IMR-90 (cell line): ENCODE results near the gene ATP6V1E1. TPM values are rescaled to one million over a fixed set of nuclear protein-coding genes. Genes with fewer than 3 reads are reported as not detected.

Experiments
- ATAC-seq: fragments of 200-7000 bp; cut with Tn5 transposase; 2 replicates; pipeline ENCODE4 v1.9.1; 2020; ENCODE audit warnings: low read depth, mild to moderate bottlenecking, moderate library complexity
- BruUV-seq: library from RNA; stranded (reverse); fragments of 400-500 nt; replicated peaks from 2 replicates; lab custom pipeline; 2021; lab: Mats Ljungman, UMichigan
- CTCF ChIA-PET: fragments of 300-600 bp; formaldehyde crosslinking; extraction: SDS; loops from one replicate; lab custom pipeline; 2021; ENCODE audit warnings: antibody characterized with exemption; lab: Yijun Ruan, JAX
- POLR2A ChIA-PET: fragments of 300-600 bp; sonication (Branson Sonifier 250); formaldehyde crosslinking; loops from one replicate; lab custom pipeline; 2022; ENCODE audit warnings: antibody characterized with exemption; ENCODE audit not compliant: unreplicated experiment; lab: Charles Lee
- DNase-seq: peaks from one replicate; pipeline ENCODE4 v3.0.0; 2013
- H2AFZ ChIP-seq: replicated peaks from 2 replicates; pipeline ENCODE3; 2013; ENCODE audit warnings: low read length, mild to moderate bottlenecking; ENCODE audit not compliant: poor library complexity
- H2AK5ac ChIP-seq: 2 replicates; pipeline ENCODE4 v1.6.1; 2013; ENCODE audit warnings: low read depth, low read length, inconsistent platforms
- H2AK9ac ChIP-seq: replicated peaks from 2 replicates; pipeline ENCODE3; 2013; ENCODE audit warnings: mild to moderate bottlenecking, low read depth, low read length, moderate library complexity; ENCODE audit not compliant: poor library complexity
- H2BK120ac ChIP-seq: 2 replicates; pipeline ENCODE4 v1.6.1; 2013; ENCODE audit warnings: low read depth, low read length, inconsistent platforms
- H2BK15ac ChIP-seq: 3 replicates; pipeline ENCODE4 v1.6.1; 2013; ENCODE audit warnings: low read depth, low read length, inconsistent platforms
- H2BK20ac ChIP-seq: 2 replicates; pipeline ENCODE4 v1.6.1; 2013; ENCODE audit warnings: low read depth, mild to moderate bottlenecking, inconsistent platforms, low read length, moderate library complexity
- H2BK5ac ChIP-seq: 2 replicates; pipeline ENCODE4 v1.6.1; 2013; ENCODE audit warnings: mild to moderate bottlenecking, low read depth, low read length, inconsistent platforms; ENCODE audit not compliant: poor library complexity, severe bottlenecking
- H3K14ac ChIP-seq: replicated peaks from 2 replicates; pipeline ENCODE4 v1.6.1; 2013; ENCODE audit warnings: low read depth, low read length, inconsistent platforms
- H3K18ac ChIP-seq: 2 replicates; pipeline ENCODE4 v1.6.1; 2013; ENCODE audit warnings: low read depth, low read length, control low read depth
- H3K23ac ChIP-seq: 2 replicates; pipeline ENCODE4 v1.6.1; 2013; ENCODE audit warnings: low read depth, low read length, inconsistent platforms
- H3K27ac ChIP-seq: 2 replicates; pipeline ENCODE4 v1.5.1; 2013; ENCODE audit warnings: mild to moderate bottlenecking, control low read depth, low read length; ENCODE audit not compliant: insufficient read depth
- H3K27me3 ChIP-seq: 2 replicates; pipeline ENCODE4 v1.6.1; 2013; ENCODE audit warnings: low read length; ENCODE audit not compliant: control insufficient read depth, insufficient read depth
- H3K36me3 ChIP-seq: 2 replicates; pipeline ENCODE4 v1.6.1; 2013; ENCODE audit warnings: low read length, mixed read lengths; ENCODE audit not compliant: control insufficient read depth, insufficient read depth
- H3K4ac ChIP-seq: 2 replicates; pipeline ENCODE4 v1.6.1; 2013; ENCODE audit warnings: low read depth, low read length, inconsistent platforms
- H3K4me1 ChIP-seq: 2 replicates; pipeline ENCODE4 v1.6.1; 2013; ENCODE audit warnings: low read length, mixed read lengths; ENCODE audit not compliant: control insufficient read depth, insufficient read depth
- H3K4me2 ChIP-seq: 2 replicates; pipeline ENCODE4 v1.6.1; 2013; ENCODE audit warnings: low read depth, mild to moderate bottlenecking, control low read depth, low read length, moderate library complexity
- H3K4me3 ChIP-seq: 2 replicates; pipeline ENCODE4 v1.5.1; 2013; ENCODE audit warnings: low read depth, mild to moderate bottlenecking, control low read depth, low read length, moderate library complexity; ENCODE audit not compliant: insufficient read depth
- H3K56ac ChIP-seq: 2 replicates; pipeline ENCODE4 v1.6.1; 2013; ENCODE audit warnings: low read length, inconsistent platforms; ENCODE audit not compliant: insufficient read depth; ENCODE audit errors: extremely low read depth
- H3K79me1 ChIP-seq, 2 experiments: 2 replicates each; pipeline ENCODE4 v1.6.1; 2013; ENCODE audit warnings: low read length in 2 of 2, inconsistent platforms in 1 of 2, low read depth in 1 of 2
- H3K9ac ChIP-seq: 2 replicates; pipeline ENCODE4 v1.6.1; 2013; ENCODE audit warnings: low read depth, low read length, control low read depth
- H3K9me1 ChIP-seq: 2 replicates; pipeline ENCODE4 v1.6.1; 2013; ENCODE audit warnings: low read length, inconsistent platforms; ENCODE audit not compliant: insufficient read depth
- H3K9me3 ChIP-seq: 2 replicates; pipeline ENCODE4 v1.6.1; 2013; ENCODE audit warnings: low read length; ENCODE audit not compliant: control insufficient read depth, insufficient read depth
- H4K20me1 ChIP-seq: 2 replicates; pipeline ENCODE4 v1.6.1; 2013; ENCODE audit warnings: low read length, inconsistent platforms; ENCODE audit not compliant: insufficient read depth
- H4K5ac ChIP-seq: 2 replicates; pipeline ENCODE4 v1.6.1; 2013; ENCODE audit warnings: mild to moderate bottlenecking, low read depth, low read length, control low read depth
- H4K8ac ChIP-seq, 2 experiments: 2 replicates each; pipeline ENCODE4 v1.6.1; 2013; ENCODE audit warnings: low read depth in 2 of 2, low read length in 2 of 2, control low read depth in 1 of 2, inconsistent platforms in 1 of 2
- H4K91ac ChIP-seq: 2 replicates; pipeline ENCODE4 v1.6.1; 2013; ENCODE audit warnings: low read depth, low read length, inconsistent platforms; ENCODE audit not compliant: insufficient read depth
- CEBPB ChIP-seq: IDR thresholded peaks from 2 replicates; pipeline ENCODE4 v1.6.1; 2012; ENCODE audit warnings: low read depth, low read length, improper control_type of control experiment
- FOS ChIP-seq: fragments of 150-350 bp; IDR thresholded peaks from 2 replicates; pipeline ENCODE4 v1.6.1; 2016; ENCODE audit warnings: low read depth, low read length
- POLR2A ChIP-seq: IDR thresholded peaks from 2 replicates; pipeline ENCODE4 v1.6.1; 2012; ENCODE audit warnings: mild to moderate bottlenecking, low read depth, low read length
- RAD21 ChIP-seq: IDR thresholded peaks from 2 replicates; pipeline ENCODE4 v1.6.1; 2012; ENCODE audit warnings: low read length, improper control_type of control experiment
- RCOR1 ChIP-seq: IDR thresholded peaks from 2 replicates; pipeline ENCODE4 v1.6.1; 2012; ENCODE audit warnings: mild to moderate bottlenecking, low read length, improper control_type of control experiment; ENCODE audit not compliant: insufficient replicate concordance
- SMC3 ChIP-seq: fragments of 150-350 bp; IDR thresholded peaks from 2 replicates; pipeline ENCODE4 v1.6.1; 2016; ENCODE audit warnings: low read depth, mild to moderate bottlenecking, antibody characterized with exemption, low read length, moderate library complexity
- WGBS, 2 experiments: methylation state at CpG; one replicate each; pipeline versions ENCODE4 v1.1.5 to v1.1.7; 2013; ENCODE audit warnings: missing lambda C conversion rate in 2 of 2; ENCODE audit not compliant: insufficient read length in 1 of 2; ENCODE audit errors: extremely low coverage in 2 of 2; 5-methylcytosine and 5-hydroxymethylcytosine counted together
- dilution Hi-C: fragments of 300-500 bp; cut with HindIII; formaldehyde crosslinking; loops from one replicate; pipeline ENCODE4 v1.14.3; 2018; ENCODE audit warnings: low sequenced_read_pairs; ENCODE audit not compliant: unreplicated experiment
- in situ Hi-C: fragments of 300-500 bp; cut with MboI; formaldehyde crosslinking; loops from 3 replicates; pipeline ENCODE4 v1.14.3; 2019; ENCODE audit warnings: low sequenced_read_pairs, inconsistent platforms, mixed read lengths
- intact Hi-C: fragments of 100-400 bp; cut with micrococcal nuclease; formaldehyde crosslinking; loops from 2 replicates; pipeline ENCODE4 v1.10.0; 2022
- polyA plus RNA-seq, 3 experiments: library from polyadenylated mRNA; depleted of rRNA; stranded (reverse); fragments of >200 nt; gene quantifications; 2 replicates each; pipeline ENCODE4 v1.2.3, GENCODE V29; 2012; ENCODE audit warnings: low replicate concordance in 1 of 3
- total RNA-seq: library from RNA; depleted of rRNA; stranded (reverse); fragments of >200 nt; gene quantifications from 2 replicates; pipeline ENCODE4 v1.2.3, GENCODE V29; 2012
- TF ChIP-seq, protein P1 (sequence below): fragments of 150-350 bp; IDR thresholded peaks from 2 replicates; pipeline ENCODE4 v1.6.1; 2016; ENCODE audit warnings: low read depth, mild to moderate bottlenecking, low read length, moderate library complexity, borderline replicate concordance

ATP6V1E1 gene
- total and polyA plus RNA-seq, 2 of the 4 experiments (the other 2 are of a cell fraction), result 144 to 148 TPM

DNA sequence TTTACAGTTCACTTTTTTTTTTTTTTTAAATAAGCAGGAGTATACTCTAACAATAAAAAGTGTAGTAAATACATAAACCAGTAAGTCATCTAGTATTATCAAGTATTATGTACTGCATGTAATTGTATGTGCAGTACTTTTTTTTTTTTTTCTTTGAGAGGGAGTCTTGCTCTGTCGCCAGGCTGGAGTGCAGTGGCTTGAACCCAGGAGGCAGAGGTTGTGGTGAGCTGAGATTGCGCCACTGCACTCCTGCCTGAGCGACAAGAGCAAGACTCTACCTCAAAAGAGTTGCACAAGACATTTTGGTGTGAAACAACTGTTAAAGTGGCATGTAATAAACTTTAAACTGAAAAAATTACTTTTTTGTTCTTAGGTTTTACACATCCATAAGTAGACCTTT, 26.7 kb upstream of the ATP6V1E1 start:
- no peak overlapping the region for H2BK120ac ChIP-seq
- H3K56ac ChIP-seq, result no peak overlapping the region
- H3K9me3 ChIP-seq, result no peaks in the 10 kb centered on the region
- peaks cover 21 to 29% of the 10 kb centered on the region in 2 experiments for H3K79me1 ChIP-seq
- no peaks in the 10 kb centered on the region for H3K27me3 ChIP-seq
- no peaks in the 10 kb centered on the region for H3K4me1 ChIP-seq
- no TSS peak for BruUV-seq
- no peak overlapping the region for H4K91ac ChIP-seq
- no peak for DNase-seq
- no peak overlapping the region for H4K5ac ChIP-seq
- intact Hi-C loops, result no loop called here
- no peak overlapping the region for H2BK20ac ChIP-seq
- POLR2A ChIA-PET, result no interaction called here
- H3K36me3 ChIP-seq, result peaks cover 20% of the 10 kb centered on the region
- no peak overlapping the region for H3K4me3 ChIP-seq
- no peak overlapping the region for H2BK5ac ChIP-seq
- CTCF ChIA-PET, result no interaction called here
- no peak overlapping the region for H3K23ac ChIP-seq
- no peak overlapping the region for H3K4me2 ChIP-seq
- no peak overlapping the region for H4K8ac ChIP-seq
- dilution Hi-C loops, result no loop called here
- H3K9me1 ChIP-seq, result peaks cover 3% of the 10 kb centered on the region; the same call in 1 of the 2 replicates
- no CpG with 5 or more reads among the region's 3 CpGs for WGBS, 2 experiments
- TF ChIP-seq FOS, result no peak
- no peak for TF ChIP-seq CEBPB
- TF ChIP-seq POLR2A, result no peak
- no peak for TF ChIP-seq SMC3
- no peak for TF ChIP-seq RCOR1
- TF ChIP-seq, protein P1, sequence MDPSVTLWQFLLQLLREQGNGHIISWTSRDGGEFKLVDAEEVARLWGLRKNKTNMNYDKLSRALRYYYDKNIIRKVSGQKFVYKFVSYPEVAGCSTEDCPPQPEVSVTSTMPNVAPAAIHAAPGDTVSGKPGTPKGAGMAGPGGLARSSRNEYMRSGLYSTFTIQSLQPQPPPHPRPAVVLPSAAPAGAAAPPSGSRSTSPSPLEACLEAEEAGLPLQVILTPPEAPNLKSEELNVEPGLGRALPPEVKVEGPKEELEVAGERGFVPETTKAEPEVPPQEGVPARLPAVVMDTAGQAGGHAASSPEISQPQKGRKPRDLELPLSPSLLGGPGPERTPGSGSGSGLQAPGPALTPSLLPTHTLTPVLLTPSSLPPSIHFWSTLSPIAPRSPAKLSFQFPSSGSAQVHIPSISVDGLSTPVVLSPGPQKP, result no peak
- TF ChIP-seq RAD21, result no peak
- ATAC-seq, result no peak
- H2BK15ac ChIP-seq, result no peak overlapping the region
- H3K9ac ChIP-seq, result no peak overlapping the region
- H3K14ac ChIP-seq, result no peak overlapping the region
- no peak overlapping the region for H3K4ac ChIP-seq
- no peaks in the 10 kb centered on the region for H4K20me1 ChIP-seq
- no peak overlapping the region for H2AK5ac ChIP-seq
- no peak overlapping the region for H2AFZ ChIP-seq
- H3K27ac ChIP-seq, result no peak overlapping the region
- H2AK9ac ChIP-seq, result no peak overlapping the region
- in situ Hi-C loops, result no loop called here
- no peak overlapping the region for H3K18ac ChIP-seq
